Measurements from ENCODE around the gene PRKAG3. TPM values are rescaled to one million over a fixed set of nuclear protein-coding genes. Genes with fewer than 3 reads are reported as not detected.

Gene PRKAG3
- total RNA-seq, 1 experiment from 2014 or later = not detected

DNA sequence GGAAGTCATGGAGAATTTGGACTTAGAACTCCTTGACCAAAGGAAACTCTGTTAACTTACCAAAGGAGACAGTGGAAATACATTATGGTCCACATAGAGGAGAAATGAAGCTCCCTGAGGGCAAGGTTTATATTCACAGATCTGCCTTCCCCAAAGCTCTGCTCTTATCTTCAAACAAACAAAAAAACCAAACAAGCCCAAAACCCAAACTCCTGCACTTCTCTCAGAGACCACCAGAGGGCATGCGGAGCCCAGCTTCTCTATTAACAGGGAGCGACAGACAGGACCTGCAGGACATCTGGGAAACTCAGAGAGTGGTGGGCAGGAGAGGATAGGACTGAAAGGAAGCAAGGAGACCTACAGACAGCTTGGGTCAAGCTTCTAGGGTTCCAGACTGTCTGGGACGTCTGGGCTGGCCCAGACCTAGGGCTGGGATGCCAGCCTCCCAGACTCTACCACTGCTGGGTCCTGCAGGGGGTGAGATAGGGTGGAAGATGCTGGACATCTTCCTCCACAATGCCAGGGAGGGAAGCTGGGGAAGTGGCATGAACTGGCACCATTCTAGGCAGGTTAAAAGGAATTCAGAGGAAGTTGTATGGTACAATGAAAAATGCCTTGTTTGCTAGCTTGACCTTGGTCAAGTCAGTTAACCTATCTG lies 45.1 kb upstream of the PRKAG3 start:
- ChIA-PET POLR2A (interaction anchor here (1.0 kb wide), 1 partner anchor 21 kb away, joined by 3 read pairs; no protein-coding TSS in a partner anchor), CTCF (interaction anchor here (0.6 to 17.9 kb wide), 46 partner anchors 8 to 542 kb away, joined by 3 to 422 read pairs (median 4); partner anchors contain the start of genes BCS1L, CDK5R2, CRYBA2 and DES)
- no peaks in the 10 kb centered on the region for H3K9me3 Mint-ChIP-seq
- no peaks in the 10 kb centered on the region for H3K36me3 Mint-ChIP-seq
- peaks cover 33% of the 10 kb centered on the region for H3K4me1 Mint-ChIP-seq
- peaks cover 97% of the 10 kb centered on the region for H3K27me3 Mint-ChIP-seq (ENCODE audit: low read depth)
- H3K27ac Mint-ChIP-seq = no peak overlapping the region
- TF ChIP-seq ZNF416 (CRISPR knock-in tag; IDR thresholded peaks at IDR 0.05) = no peak
- TF ChIP-seq, protein P1, sequence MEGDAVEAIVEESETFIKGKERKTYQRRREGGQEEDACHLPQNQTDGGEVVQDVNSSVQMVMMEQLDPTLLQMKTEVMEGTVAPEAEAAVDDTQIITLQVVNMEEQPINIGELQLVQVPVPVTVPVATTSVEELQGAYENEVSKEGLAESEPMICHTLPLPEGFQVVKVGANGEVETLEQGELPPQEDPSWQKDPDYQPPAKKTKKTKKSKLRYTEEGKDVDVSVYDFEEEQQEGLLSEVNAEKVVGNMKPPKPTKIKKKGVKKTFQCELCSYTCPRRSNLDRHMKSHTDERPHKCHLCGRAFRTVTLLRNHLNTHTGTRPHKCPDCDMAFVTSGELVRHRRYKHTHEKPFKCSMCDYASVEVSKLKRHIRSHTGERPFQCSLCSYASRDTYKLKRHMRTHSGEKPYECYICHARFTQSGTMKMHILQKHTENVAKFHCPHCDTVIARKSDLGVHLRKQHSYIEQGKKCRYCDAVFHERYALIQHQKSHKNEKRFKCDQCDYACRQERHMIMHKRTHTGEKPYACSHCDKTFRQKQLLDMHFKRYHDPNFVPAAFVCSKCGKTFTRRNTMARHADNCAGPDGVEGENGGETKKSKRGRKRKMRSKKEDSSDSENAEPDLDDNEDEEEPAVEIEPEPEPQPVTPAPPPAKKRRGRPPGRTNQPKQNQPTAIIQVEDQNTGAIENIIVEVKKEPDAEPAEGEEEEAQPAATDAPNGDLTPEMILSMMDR (IDR thresholded peaks at IDR 0.05) = peak; percentile 88
- peak; percentile 81 for DNase-seq (ENCODE audit: low spot score)
- H3K4me3 Mint-ChIP-seq = no peak overlapping the region
- ATAC-seq = peak; percentile 18

DNA sequence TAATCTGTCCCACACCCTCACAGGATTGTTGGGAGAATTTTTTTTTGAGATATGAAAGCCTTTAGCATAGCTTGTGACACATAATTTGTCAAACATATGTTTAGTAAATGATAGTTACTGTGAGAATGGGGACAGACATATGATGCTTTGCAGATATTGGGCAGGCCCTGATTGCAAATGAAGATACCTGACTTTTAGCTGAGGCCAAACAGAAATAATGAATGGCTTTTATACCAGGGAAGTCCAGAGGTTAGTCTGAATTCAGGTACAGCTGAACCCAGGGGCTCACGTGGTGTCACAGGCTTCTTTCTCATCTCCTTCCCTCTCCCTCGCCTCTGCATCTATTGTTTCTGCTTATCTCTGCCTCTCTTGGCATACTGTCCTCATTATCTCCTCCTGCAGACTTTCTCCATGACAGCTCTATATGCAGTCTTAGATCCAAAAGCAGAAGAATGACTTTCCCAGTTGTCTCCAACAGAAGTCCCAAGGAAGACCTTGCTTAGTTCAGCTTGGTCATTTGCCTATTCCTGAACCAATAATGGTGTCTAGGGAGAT lies 44.2 kb upstream of the PRKAG3 start:
- no peaks in the 10 kb centered on the region for H3K36me3 Mint-ChIP-seq
- H3K9me3 Mint-ChIP-seq = no peaks in the 10 kb centered on the region
- H3K4me3 Mint-ChIP-seq = no peak overlapping the region
- DNase-seq (ENCODE audit: low spot score) (no peak), ATAC-seq (no peak)
- CTCF ChIA-PET = interaction anchor here (0.6 to 17.9 kb wide), 39 partner anchors 10 to 543 kb away, joined by 3 to 422 read pairs (median 4); partner anchors contain the start of genes BCS1L, CDK5R2, CRYBA2 and DES
- H3K27ac Mint-ChIP-seq = no peak overlapping the region
- TF ChIP-seq, protein P1 (IDR thresholded peaks at IDR 0.05) = no peak
- TF ChIP-seq EMX1 (CRISPR knock-in tag; IDR thresholded peaks at IDR 0.05) (no peak), ZNF263 (CRISPR knock-in tag; IDR thresholded peaks at IDR 0.05; ENCODE audit: low read depth) (no peak), SP1 (CRISPR knock-in tag; conservative IDR thresholded peaks at IDR 0.05) (no peak), GRHL2 (CRISPR knock-in tag; IDR thresholded peaks at IDR 0.05; ENCODE audit: insufficient replicate concordance, severe bottlenecking) (no peak), ZNF317 (CRISPR knock-in tag; IDR thresholded peaks at IDR 0.05; ENCODE audit: borderline replicate concordance, low read depth) (no peak), NFATC4 (CRISPR knock-in tag; IDR thresholded peaks at IDR 0.05) (no peak), GTF2I (CRISPR knock-in tag; conservative IDR thresholded peaks at IDR 0.05) (no peak), ATF1 (CRISPR knock-in tag; IDR thresholded peaks at IDR 0.05) (no peak), ZBTB21 (CRISPR knock-in tag; IDR thresholded peaks at IDR 0.05; ENCODE audit: borderline replicate concordance) (no peak), NR2C2 (CRISPR knock-in tag; IDR thresholded peaks at IDR 0.05) (no peak), TEAD1 (CRISPR knock-in tag; IDR thresholded peaks at IDR 0.05) (no peak), GABPB1 (CRISPR knock-in tag; IDR thresholded peaks at IDR 0.05) (no peak)
- TF ChIP-seq, protein P2, sequence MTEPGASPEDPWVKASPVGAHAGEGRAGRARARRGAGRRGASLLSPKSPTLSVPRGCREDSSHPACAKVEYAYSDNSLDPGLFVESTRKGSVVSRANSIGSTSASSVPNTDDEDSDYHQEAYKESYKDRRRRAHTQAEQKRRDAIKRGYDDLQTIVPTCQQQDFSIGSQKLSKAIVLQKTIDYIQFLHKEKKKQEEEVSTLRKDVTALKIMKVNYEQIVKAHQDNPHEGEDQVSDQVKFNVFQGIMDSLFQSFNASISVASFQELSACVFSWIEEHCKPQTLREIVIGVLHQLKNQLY (CRISPR knock-in tag; IDR thresholded peaks at IDR 0.05) = no peak
- TF ChIP-seq, protein P3, sequence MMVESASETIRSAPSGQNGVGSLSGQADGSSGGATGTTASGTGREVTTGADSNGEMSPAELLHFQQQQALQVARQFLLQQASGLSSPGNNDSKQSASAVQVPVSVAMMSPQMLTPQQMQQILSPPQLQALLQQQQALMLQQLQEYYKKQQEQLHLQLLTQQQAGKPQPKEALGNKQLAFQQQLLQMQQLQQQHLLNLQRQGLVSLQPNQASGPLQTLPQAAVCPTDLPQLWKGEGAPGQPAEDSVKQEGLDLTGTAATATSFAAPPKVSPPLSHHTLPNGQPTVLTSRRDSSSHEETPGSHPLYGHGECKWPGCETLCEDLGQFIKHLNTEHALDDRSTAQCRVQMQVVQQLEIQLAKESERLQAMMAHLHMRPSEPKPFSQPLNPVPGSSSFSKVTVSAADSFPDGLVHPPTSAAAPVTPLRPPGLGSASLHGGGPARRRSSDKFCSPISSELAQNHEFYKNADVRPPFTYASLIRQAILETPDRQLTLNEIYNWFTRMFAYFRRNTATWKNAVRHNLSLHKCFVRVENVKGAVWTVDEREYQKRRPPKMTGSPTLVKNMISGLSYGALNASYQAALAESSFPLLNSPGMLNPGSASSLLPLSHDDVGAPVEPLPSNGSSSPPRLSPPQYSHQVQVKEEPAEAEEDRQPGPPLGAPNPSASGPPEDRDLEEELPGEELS (CRISPR knock-in tag; IDR thresholded peaks at IDR 0.05) = no peak
- TF ChIP-seq, protein P4, sequence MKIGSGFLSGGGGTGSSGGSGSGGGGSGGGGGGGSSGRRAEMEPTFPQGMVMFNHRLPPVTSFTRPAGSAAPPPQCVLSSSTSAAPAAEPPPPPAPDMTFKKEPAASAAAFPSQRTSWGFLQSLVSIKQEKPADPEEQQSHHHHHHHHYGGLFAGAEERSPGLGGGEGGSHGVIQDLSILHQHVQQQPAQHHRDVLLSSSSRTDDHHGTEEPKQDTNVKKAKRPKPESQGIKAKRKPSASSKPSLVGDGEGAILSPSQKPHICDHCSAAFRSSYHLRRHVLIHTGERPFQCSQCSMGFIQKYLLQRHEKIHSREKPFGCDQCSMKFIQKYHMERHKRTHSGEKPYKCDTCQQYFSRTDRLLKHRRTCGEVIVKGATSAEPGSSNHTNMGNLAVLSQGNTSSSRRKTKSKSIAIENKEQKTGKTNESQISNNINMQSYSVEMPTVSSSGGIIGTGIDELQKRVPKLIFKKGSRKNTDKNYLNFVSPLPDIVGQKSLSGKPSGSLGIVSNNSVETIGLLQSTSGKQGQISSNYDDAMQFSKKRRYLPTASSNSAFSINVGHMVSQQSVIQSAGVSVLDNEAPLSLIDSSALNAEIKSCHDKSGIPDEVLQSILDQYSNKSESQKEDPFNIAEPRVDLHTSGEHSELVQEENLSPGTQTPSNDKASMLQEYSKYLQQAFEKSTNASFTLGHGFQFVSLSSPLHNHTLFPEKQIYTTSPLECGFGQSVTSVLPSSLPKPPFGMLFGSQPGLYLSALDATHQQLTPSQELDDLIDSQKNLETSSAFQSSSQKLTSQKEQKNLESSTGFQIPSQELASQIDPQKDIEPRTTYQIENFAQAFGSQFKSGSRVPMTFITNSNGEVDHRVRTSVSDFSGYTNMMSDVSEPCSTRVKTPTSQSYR (CRISPR knock-in tag; IDR thresholded peaks at IDR 0.05) = no peak
- TF ChIP-seq, protein P5, sequence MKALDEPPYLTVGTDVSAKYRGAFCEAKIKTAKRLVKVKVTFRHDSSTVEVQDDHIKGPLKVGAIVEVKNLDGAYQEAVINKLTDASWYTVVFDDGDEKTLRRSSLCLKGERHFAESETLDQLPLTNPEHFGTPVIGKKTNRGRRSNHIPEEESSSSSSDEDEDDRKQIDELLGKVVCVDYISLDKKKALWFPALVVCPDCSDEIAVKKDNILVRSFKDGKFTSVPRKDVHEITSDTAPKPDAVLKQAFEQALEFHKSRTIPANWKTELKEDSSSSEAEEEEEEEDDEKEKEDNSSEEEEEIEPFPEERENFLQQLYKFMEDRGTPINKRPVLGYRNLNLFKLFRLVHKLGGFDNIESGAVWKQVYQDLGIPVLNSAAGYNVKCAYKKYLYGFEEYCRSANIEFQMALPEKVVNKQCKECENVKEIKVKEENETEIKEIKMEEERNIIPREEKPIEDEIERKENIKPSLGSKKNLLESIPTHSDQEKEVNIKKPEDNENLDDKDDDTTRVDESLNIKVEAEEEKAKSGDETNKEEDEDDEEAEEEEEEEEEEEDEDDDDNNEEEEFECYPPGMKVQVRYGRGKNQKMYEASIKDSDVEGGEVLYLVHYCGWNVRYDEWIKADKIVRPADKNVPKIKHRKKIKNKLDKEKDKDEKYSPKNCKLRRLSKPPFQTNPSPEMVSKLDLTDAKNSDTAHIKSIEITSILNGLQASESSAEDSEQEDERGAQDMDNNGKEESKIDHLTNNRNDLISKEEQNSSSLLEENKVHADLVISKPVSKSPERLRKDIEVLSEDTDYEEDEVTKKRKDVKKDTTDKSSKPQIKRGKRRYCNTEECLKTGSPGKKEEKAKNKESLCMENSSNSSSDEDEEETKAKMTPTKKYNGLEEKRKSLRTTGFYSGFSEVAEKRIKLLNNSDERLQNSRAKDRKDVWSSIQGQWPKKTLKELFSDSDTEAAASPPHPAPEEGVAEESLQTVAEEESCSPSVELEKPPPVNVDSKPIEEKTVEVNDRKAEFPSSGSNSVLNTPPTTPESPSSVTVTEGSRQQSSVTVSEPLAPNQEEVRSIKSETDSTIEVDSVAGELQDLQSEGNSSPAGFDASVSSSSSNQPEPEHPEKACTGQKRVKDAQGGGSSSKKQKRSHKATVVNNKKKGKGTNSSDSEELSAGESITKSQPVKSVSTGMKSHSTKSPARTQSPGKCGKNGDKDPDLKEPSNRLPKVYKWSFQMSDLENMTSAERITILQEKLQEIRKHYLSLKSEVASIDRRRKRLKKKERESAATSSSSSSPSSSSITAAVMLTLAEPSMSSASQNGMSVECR (CRISPR knock-in tag; IDR thresholded peaks at IDR 0.05; ENCODE audit: borderline replicate concordance) = no peak
- POLR2A ChIA-PET = interaction anchor here (1.0 kb wide), 1 partner anchor 22 kb away, joined by 3 read pairs; no protein-coding TSS in a partner anchor
- H3K4me1 Mint-ChIP-seq = peaks cover 35% of the 10 kb centered on the region
- peaks cover 97% of the 10 kb centered on the region for H3K27me3 Mint-ChIP-seq (ENCODE audit: low read depth)

All from WTC11 (cell line).